Measurements from ENCODE around the gene ANKRD18A.
"Not testable (repeated sequence)": the region's sequence is repeated elsewhere in the genome, so short reads cannot be mapped to it uniquely, and the experiment has no call there.

Gene ANKRD18A

DNA sequence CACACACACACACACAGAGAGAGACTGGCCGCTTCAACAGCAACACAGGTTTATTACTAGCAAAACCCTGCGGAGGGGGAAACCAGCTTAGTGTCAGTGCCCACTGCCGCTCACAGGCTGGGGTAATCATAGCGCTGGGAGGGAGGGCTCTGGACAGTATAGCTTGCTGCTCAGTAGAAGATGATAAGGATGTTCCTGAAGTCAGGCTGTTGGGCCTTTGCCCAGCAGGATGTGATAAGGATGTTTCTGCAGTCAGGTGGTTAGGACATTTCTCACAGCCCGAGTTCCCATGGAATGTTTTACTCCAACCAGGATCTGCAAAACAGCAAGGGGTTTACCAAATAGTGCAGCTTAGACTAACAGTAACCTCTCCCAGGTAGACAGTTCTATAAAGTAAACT, 79.9 kb downstream of the ANKRD18A start:
- not testable (repeated sequence) for DNase-seq (ENCODE audit: low read depth in 2 of 2)

DNA sequence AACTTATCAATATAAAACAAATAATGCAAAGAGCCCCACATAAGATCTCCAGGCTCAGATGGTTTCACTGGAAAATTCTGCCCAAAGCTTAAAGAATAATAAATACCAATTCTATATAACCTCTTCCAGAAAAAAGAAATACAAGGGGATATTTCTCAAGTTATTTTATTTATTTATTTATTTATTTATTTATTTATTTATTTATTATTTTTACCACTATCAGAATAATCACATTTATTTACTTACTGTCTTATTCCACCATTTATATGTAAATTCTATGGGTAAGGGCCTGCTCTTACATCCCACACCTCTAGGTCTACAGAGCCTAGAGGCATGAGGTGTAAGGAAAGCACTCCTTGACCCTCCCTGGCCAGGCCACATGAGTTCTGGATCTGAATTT, 91.1 kb downstream of the ANKRD18A start:
- DNase-seq (ENCODE audit: low read depth in 2 of 2): no peak

DNA sequence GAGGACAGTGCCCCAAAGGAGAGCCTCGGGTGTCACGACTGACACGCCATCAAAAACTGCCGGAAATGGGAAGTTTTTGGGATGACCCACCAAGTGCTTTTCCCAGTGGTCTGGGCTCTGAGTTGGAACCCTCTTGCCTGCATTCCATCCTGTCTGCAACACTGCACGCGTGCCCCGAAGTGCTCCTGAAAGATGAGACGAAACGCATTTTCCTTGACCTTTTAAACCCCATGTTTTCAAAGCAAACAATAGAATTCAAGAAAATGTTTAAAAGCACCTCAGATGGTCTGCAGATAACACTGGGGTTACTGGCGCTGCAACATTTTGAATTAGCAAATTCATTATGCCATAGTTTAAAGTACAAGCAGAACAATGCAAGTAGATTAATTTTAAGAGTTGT, 92.9 kb downstream of the ANKRD18A start:
- no peak for DNase-seq (ENCODE audit: low read depth in 2 of 2)

DNA sequence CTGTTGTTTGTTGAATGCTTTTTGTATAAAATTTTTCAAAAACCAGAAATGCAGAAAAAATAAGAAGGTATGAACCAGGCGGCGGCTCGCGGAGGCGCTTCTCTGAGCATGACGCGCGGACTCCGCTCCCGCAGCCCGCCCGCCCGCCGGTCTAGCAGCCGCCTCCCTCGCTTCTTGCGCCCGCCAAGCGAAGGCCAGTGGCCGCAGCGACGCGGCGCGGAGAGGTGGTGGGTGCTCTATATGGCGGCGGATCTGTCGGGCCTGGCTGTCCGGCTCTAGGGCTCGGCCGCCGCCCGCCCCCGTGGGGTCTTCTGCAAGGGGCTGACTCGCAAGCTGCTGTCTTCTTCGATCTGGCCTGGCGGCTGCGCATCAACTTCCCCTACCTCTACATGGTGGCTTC, 93.8 kb downstream of the ANKRD18A start:
- no peak for DNase-seq (ENCODE audit: low read depth in 2 of 2)

DNA sequence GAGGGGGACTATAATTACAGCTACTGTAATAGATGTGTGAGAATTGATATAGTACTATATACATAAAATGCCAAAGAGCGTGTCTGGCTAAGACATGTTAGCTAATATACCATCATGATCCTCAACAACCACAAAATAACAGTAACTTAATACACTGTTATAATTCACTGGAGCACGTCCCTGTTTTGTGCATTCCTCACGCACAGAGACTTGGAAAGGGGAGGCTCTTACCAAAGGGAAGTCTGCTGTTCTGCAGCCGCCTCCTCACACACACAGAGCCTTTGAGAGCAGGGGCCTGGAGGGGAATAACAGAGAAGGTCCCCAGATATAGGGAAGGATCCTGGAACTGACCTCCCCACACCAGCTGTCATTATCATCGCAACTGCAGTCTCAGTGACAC, 97.3 kb downstream of the ANKRD18A start:
- no peak for DNase-seq (ENCODE audit: low read depth in 2 of 2)

DNA sequence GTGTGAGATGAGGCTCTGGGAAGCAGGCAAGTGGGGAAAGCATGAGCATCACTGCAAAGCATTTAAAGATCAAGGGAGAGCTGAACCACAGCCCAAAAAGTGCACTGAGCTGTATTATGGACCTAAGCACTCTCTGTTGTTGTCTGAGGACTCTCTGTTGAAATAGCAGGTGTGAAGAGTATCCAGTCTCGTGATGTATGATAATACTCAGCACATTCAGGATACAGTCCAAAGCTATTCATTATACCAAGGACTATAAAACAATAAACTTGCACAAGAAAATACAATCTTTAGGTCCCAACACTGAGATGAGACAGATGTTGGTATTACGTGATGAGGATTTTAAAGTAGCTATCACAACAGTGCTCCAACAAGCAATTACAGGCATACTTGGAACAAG, 98.6 kb downstream of the ANKRD18A start:
- no peak for DNase-seq (ENCODE audit: low read depth in 2 of 2)
